ENCODE measurements around the gene HOXC5. TPM values are rescaled to one million over a fixed set of nuclear protein-coding genes. Genes with fewer than 3 reads are reported as not detected.

The HOXC5 gene
- total RNA-seq, 1 donor from 2014 or later, result not detected

GRCh38 chr12:54028314-54029201, 4.3 kb upstream of the HOXC5 start, which contains the start of gene HOXC6:
Gene HOXC6, plus strand, starts transcription at chr12:54028440. Its CDS starts 82 bp downstream, at chr12:54028522.
- Mint-ChIP-seq H3K36me3 (ENCODE audit: unreplicated experiment) (no peaks in the 10 kb centered on the region), H3K4me1 (ENCODE audit: low read depth, unreplicated experiment) (peaks cover 4% of the 10 kb centered on the region), H3K27ac (ENCODE audit: unreplicated experiment) (no peak within 1 kb of the TSS), H3K9me3 (ENCODE audit: unreplicated experiment) (peaks cover 2% of the 10 kb centered on the region), H3K4me3 (ENCODE audit: unreplicated experiment) (peak within 1 kb of the TSS; percentile 66), H3K27me3 (ENCODE audit: unreplicated experiment) (peaks cover 46% of the 10 kb centered on the region)
- DNase-seq, result no peak
- TF ChIP-seq CTCF (IDR thresholded peaks at IDR 0.05; ENCODE audit: partially characterized antibody, unreplicated experiment), result no peak

GRCh38 chr12:54029529-54030441, 3.1 kb upstream of the HOXC5 start:
- no peak overlapping the region for H3K4me3 Mint-ChIP-seq (ENCODE audit: unreplicated experiment)
- DNase-seq, result no peak
- TF ChIP-seq CTCF (IDR thresholded peaks at IDR 0.05; ENCODE audit: partially characterized antibody, unreplicated experiment), result no peak
- H3K36me3 Mint-ChIP-seq (ENCODE audit: unreplicated experiment), result no peaks in the 10 kb centered on the region
- H3K27me3 Mint-ChIP-seq (ENCODE audit: unreplicated experiment), result peaks cover 45% of the 10 kb centered on the region
- H3K27ac Mint-ChIP-seq (ENCODE audit: unreplicated experiment), result no peak overlapping the region
- H3K4me1 Mint-ChIP-seq (ENCODE audit: low read depth, unreplicated experiment), result peaks cover 6% of the 10 kb centered on the region
- H3K9me3 Mint-ChIP-seq (ENCODE audit: unreplicated experiment), result peaks cover 2% of the 10 kb centered on the region

GRCh38 chr12:54030442-54030801, 2.4 kb upstream of the HOXC5 start:
- H3K27me3 Mint-ChIP-seq (ENCODE audit: unreplicated experiment), result peaks cover 48% of the 10 kb centered on the region
- H3K36me3 Mint-ChIP-seq (ENCODE audit: unreplicated experiment), result no peaks in the 10 kb centered on the region
- H3K27ac Mint-ChIP-seq (ENCODE audit: unreplicated experiment), result no peak overlapping the region
- H3K9me3 Mint-ChIP-seq (ENCODE audit: unreplicated experiment), result peaks cover 4% of the 10 kb centered on the region
- no peak overlapping the region for H3K4me3 Mint-ChIP-seq (ENCODE audit: unreplicated experiment)
- peaks cover 6% of the 10 kb centered on the region for H3K4me1 Mint-ChIP-seq (ENCODE audit: low read depth, unreplicated experiment)
- no peak for TF ChIP-seq CTCF (IDR thresholded peaks at IDR 0.05; ENCODE audit: partially characterized antibody, unreplicated experiment)
- DNase-seq, result no peak

GRCh38 chr12:54030889-54031471, 1.9 kb upstream of the HOXC5 start:
- Mint-ChIP-seq H3K27ac (ENCODE audit: unreplicated experiment) (no peak overlapping the region), H3K9me3 (ENCODE audit: unreplicated experiment) (peaks cover 4% of the 10 kb centered on the region), H3K4me1 (ENCODE audit: low read depth, unreplicated experiment) (peaks cover 6% of the 10 kb centered on the region), H3K27me3 (ENCODE audit: unreplicated experiment) (peaks cover 46% of the 10 kb centered on the region), H3K4me3 (ENCODE audit: unreplicated experiment) (no peak overlapping the region), H3K36me3 (ENCODE audit: unreplicated experiment) (no peaks in the 10 kb centered on the region)
- DNase-seq, result peak; percentile 59
- no peak for TF ChIP-seq CTCF (IDR thresholded peaks at IDR 0.05; ENCODE audit: partially characterized antibody, unreplicated experiment)
